Activated gamma-delta T cell treated with anti-CD3 and anti-CD28 coated beads, Interleukin-2, amount 50 U/mL, for 16 hours (primary cell): Measurements from ENCODE around the gene CCDC88C.

ENCODE experiments used
- DNase-seq: peaks from one replicate; pipeline ENCODE4 v3.0.0-alpha.2; 2020; ENCODE audit warnings: low read depth

CCDC88C gene

DNA sequence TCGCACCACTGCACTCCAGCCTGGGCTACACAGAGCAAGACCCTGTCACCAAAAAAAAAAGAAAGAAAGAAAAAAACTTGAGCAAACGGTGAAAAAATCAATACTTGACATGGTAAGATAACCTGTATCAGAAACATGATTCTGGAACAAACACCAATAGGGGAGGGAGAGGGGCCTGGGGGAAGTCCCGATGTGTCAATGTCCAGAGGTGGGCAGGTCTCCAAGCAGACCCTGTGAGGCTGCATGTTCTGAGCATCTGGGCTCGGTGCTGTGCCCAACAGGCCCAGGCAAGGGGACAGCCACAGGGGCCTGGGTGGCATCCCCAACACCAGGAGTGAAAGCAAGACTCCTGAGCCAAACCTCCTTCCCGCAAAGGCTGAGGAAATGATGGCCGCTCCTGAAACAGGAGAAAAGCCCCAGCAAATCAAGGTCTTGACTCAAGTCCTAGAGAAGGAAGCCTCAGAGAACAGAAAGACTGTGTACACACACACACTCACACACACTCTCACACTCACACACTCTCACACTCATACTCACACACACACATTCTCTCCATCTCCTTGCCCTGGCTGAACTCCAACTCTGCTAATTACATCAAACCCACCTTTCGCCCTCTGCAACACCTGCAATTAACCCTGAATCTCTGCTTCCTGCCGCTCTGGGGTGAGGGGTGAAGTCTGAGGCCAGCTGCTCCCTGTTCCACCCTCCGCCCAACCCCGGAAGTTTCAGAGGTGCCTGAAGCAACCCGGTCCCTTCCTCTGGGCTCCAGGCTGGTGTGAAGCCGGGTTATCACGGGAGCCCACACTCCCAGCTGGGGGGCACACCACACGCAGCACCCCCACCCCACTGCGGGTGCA, 20.4 kb downstream of the CCDC88C start:
- DNase-seq, result no peak

GRCh38 chr14:91396013-91396660, 21.5 kb downstream of the CCDC88C start:
- no peak for DNase-seq

DNA sequence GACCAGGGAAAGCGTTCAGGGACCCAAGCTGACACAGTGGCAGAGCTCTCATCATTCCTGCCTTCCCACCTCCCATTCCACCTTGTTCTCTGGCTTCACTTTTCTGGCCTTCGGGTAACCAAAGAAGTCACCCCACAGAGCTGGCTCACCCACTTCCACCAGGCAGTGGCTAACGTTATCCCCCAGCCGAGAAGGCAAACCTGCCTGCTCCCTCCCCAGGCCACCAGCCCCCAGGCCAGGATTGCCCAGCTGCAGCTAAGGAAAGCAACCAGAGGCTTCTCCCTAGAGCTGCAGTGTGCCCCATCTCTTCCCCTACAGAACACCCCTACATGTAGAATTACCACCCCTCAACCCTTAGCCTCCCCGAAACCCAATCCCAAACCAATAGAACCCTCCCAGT, 22.2 kb downstream of the CCDC88C start:
- no peak for DNase-seq

GRCh38 chr14:91394105-91395081, 23.2 kb downstream of the CCDC88C start:
- DNase-seq, result no peak

DNA sequence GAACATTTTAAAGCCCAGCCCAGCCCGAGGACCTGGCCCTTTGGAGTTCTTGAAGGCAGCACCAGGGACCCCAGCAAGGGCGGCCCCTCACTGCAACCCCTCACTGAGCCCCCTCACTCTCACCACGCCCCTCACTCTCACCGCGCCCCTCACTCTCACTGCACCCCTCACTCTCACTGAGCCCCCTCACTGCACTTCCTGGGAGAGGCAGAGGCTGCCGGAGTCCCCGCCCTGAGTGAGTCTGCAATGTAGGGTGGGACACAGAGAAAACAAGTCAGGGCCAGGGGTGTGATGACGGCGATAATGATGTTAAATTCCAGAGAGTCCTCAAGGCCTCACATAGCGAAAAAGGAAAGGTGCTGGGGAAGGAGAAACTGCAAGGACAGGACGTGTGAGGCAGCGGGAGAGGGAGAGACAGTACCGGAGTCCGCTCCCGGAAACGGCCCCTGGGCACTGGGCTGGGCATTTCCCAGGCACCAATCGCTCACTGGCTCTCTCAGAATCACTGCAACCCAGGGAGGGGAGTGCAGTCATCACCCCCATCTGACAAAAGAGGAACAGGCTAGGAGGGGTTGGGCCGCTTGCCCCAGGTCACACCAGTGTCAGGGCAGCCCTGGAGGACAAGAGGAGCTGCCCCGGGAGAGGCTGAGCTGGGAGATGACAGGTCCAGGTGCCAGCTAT, 24.9 kb downstream of the CCDC88C start:
- no peak for DNase-seq

GRCh38 chr14:91390165-91390778, 27.3 kb downstream of the CCDC88C start:
- DNase-seq, result no peak

DNA sequence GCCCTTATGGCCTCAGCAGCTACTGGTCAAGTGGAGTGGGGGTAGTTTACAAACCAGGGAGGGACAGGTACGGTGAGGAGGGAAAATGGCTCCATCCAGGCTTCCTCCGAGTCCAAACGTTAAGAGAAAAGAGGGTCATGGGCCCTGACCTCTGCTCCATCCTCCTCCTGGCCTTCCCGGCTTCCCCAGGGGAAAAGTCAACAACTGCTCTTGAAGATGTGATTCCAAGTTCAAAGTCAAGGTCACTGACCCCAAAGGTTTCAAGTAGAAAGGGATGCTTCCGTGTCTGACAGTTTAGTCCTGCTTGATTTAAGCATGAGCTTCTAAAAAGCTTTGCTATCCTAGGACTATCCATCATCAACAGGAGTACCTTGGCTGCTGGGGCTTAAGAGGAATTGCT, 28.5 kb downstream of the CCDC88C start:
- no peak for DNase-seq

- DNase-seq, result no peak
Observed at GRCh38 chr14:91388551-91388975, 29.1 kb downstream of the CCDC88C start.

- no peak for DNase-seq
Observed at GRCh38 chr14:91387951-91388381, 29.7 kb downstream of the CCDC88C start.

- DNase-seq, result no peak
Observed at GRCh38 chr14:91387169-91387835, 30.3 kb downstream of the CCDC88C start.

DNA sequence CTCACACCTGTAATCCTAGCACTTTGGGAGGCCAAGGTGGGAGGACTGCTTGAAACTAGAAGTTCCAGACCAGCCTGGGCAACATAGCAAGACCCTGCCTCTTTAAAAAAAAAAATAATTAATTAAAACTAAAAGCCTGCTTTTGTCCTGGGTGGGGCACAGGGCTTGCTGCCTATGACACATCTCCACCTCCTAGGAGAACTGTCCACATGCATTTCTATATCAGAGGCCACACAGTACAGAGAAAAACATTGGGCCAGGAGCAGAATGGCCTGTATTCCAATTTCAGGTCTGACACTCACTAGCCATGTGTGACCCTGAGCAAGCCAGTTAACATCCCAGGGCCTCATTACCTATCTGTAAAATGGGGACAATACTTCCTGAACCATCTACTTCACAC, 31.9 kb downstream of the CCDC88C start:
- DNase-seq, result no peak

- no peak for DNase-seq
Observed at GRCh38 chr14:91385224-91385623, 32.4 kb downstream of the CCDC88C start.

DNA sequence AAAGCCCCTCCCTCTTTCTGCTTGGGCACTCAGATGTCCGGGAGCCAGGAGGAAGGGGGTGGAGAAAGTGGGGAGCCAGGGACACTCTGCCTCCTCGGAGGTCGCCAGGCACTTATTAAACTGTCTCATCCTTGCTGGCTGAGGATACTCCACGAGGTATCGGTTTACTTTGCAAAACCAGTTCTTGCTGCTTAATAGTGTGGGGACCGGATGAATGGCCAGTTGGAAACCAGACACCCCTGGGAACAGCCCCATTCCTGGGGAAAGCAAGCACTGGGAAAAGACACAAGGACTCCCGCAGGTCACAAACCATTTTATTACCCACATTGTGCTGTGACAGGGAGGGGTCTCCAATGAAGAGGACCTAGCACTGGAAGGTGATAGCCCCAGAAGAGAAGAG, 34.2 kb downstream of the CCDC88C start:
- no peak for DNase-seq

- no peak for DNase-seq
Observed at GRCh38 chr14:91381801-91382670, 35.6 kb downstream of the CCDC88C start.

DNA sequence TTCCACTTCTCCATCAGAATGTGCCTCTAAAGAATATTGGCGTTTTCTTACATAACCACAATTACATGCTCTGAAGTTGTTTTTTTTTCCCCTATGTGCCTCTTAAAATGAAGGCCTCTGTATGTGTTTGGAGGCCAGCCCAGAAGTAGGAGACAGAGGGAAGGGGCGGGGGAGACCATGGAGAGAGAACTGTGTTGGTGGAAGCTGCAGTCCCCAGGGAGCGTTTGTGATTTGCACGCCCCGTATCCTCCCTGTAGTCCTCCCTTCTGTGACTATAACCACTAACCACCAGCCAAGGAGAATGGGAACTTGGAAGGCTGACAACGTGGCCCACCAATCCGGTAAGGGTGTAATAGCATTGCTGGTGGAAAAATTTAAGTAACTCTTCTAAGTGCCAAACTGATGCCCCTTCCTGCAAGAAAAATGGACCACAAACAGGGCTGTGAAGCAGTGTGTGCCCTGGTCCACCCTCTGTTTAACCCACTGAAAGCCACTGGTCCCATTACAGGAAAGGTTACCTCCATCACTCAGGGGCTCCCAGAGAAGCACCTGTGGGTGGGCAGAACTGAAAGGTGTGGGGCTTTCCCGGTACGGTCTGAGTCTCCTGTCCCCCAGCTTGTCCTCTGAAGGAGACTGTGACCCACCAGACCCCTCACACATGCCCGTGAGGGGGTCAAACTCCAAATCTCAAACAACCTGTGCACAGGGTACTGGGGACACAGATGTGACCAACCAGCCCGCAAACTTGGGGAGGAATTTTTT, 36.8 kb downstream of the CCDC88C start:
- DNase-seq, result no peak

DNA sequence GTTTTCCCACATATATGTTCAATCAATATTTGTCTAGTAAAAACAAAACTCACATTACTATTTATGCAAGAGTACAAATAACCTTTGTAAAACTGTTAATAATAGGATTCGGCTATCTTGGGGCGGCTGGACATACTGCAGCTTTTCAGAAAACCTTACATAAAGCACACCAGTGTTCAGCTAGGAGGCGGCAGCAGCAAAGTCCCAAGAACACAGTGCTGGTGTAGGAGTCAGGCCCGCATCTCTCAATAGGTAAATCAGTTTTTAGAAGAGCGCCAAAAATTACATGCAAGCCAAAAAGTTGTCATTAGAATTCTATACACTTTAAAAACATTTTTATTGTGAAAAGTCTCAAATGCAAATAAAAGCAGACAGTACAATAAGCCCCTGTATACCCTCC, 37.5 kb downstream of the CCDC88C start:
- no peak for DNase-seq

GRCh38 chr14:91379579-91379932, 38.1 kb downstream of the CCDC88C start:
- no peak for DNase-seq

DNA sequence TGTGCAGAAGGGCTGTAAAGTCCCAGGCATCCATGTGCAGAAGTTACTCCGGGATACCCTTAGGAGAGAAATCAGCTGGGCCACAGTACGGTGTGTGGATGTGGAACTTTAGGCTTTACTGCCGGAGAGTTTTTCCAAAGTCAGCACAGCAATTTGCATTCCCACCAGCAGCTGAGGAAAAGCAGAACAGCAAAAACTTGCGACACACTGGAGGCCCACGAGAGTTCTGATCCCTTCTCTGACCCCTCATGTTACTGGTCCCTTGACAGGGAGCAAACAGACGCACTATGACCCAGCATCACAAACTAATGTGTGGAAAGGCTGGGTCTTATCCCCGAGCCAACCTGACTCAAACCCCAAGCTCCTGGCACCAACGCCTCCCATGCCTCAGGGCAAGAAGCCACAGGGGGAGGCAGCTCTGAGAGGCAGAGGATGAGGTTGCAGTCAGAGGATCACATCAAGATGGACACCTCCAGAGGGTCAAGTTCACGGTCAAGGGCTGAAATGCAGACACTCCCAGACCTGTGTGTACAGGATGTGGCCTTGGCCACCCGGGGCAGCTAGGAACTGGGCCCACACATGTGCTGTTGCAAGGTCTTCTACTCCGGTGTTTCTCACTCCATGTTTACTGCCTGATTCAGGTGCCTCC, 38.6 kb downstream of the CCDC88C start:
- DNase-seq, result no peak
